Smooth muscle cell of trachea (primary cell): Measurements from ENCODE around the gene MSH6. TPM values are rescaled to one million over a fixed set of nuclear protein-coding genes. Genes with fewer than 3 reads are reported as not detected.

Source experiments
- total RNA-seq: library from RNA; depleted of rRNA; stranded (reverse); fragments of >200 nt; gene quantifications from 2 replicates; pipeline ENCODE4 v1.2.1, GENCODE V29; 2014

MSH6 gene, protein sequence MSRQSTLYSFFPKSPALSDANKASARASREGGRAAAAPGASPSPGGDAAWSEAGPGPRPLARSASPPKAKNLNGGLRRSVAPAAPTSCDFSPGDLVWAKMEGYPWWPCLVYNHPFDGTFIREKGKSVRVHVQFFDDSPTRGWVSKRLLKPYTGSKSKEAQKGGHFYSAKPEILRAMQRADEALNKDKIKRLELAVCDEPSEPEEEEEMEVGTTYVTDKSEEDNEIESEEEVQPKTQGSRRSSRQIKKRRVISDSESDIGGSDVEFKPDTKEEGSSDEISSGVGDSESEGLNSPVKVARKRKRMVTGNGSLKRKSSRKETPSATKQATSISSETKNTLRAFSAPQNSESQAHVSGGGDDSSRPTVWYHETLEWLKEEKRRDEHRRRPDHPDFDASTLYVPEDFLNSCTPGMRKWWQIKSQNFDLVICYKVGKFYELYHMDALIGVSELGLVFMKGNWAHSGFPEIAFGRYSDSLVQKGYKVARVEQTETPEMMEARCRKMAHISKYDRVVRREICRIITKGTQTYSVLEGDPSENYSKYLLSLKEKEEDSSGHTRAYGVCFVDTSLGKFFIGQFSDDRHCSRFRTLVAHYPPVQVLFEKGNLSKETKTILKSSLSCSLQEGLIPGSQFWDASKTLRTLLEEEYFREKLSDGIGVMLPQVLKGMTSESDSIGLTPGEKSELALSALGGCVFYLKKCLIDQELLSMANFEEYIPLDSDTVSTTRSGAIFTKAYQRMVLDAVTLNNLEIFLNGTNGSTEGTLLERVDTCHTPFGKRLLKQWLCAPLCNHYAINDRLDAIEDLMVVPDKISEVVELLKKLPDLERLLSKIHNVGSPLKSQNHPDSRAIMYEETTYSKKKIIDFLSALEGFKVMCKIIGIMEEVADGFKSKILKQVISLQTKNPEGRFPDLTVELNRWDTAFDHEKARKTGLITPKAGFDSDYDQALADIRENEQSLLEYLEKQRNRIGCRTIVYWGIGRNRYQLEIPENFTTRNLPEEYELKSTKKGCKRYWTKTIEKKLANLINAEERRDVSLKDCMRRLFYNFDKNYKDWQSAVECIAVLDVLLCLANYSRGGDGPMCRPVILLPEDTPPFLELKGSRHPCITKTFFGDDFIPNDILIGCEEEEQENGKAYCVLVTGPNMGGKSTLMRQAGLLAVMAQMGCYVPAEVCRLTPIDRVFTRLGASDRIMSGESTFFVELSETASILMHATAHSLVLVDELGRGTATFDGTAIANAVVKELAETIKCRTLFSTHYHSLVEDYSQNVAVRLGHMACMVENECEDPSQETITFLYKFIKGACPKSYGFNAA (N-terminal part only)
- total RNA-seq, result 39.5 and 42.8 TPM in 2 replicates

DNA sequence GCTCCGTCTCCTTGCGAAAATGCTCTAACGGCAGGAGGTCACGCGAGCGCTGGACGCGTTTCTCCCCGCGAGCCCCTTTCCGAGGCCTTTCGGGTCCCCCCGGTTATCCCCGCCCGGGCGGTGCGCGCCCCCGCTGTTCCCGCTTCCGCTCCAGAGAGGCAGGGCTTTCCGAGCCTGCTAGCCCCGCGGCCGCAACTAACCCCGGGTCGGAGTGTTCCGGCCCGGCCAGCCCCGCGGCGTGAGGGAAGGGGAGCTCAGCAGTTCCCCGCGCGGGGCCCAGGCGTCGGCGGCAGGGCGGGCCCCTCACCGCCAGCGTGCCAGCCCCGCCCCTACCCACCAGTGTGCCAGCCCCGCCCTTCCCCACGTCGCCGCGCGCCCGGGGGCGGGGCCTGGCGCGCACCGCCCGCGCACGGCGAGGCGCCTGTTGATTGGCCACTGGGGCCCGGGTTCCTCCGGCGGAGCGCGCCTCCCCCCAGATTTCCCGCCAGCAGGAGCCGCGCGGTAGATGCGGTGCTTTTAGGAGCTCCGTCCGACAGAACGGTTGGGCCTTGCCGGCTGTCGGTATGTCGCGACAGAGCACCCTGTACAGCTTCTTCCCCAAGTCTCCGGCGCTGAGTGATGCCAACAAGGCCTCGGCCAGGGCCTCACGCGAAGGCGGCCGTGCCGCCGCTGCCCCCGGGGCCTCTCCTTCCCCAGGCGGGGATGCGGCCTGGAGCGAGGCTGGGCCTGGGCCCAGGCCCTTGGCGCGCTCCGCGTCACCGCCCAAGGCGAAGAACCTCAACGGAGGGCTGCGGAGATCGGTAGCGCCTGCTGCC, at the start of gene MSH6:
MSH6 (plus strand) TSS at position 475 of the 815 bp plus-strand sequence; CDS start at position 564, 89 bp downstream.

Other genes with a start within 250 kb of the MSH6 start
- gene KCNK12, start 212.2 kb upstream of the MSH6 start, total RNA-seq, result not detected in 2 replicates
- 51.6 and 75.2 TPM in 2 replicates for gene FBXO11, start 123.4 kb downstream of the MSH6 start, total RNA-seq